Activated CD8-positive, alpha-beta memory T cell treated with anti-CD3 and anti-CD28 coated beads for 4 hours (primary cell): ENCODE results near the gene SCPEP1.

Experiments
- DNase-seq, 2 donors: peaks; one replicate each; pipeline ENCODE4 v3.0.0-alpha.2; 2020; ENCODE audit warnings: low read depth in 2 of 2

Gene SCPEP1

GRCh38 chr17:57001541-57001940, 23.6 kb downstream of the SCPEP1 start:
- no peak for DNase-seq

- no peak for DNase-seq
Measured at GRCh38 chr17:57002904-57003303, 25.0 kb downstream of the SCPEP1 start.

- DNase-seq: no peak
Measured at GRCh38 chr17:57004944-57005579, 27.1 kb downstream of the SCPEP1 start.

- no peak for DNase-seq
Measured at GRCh38 chr17:57006040-57006439, 28.1 kb downstream of the SCPEP1 start.

GRCh38 chr17:57008958-57009357, 31.0 kb downstream of the SCPEP1 start:
- DNase-seq: no peak

- peak; percentile 6 to 21 for DNase-seq
Measured at GRCh38 chr17:57009737-57010445, 32.0 kb downstream of the SCPEP1 start.

GRCh38 chr17:57010487-57010886, 32.6 kb downstream of the SCPEP1 start:
- no peak for DNase-seq

- DNase-seq: no peak
Measured at GRCh38 chr17:57011491-57012015, 33.6 kb downstream of the SCPEP1 start.

GRCh38 chr17:57016071-57016763, 38.3 kb downstream of the SCPEP1 start:
- DNase-seq: no peak

GRCh38 chr17:57016764-57017116, 38.8 kb downstream of the SCPEP1 start:
- no peak for DNase-seq

- DNase-seq: no peak
Measured at GRCh38 chr17:57017625-57018024, 39.7 kb downstream of the SCPEP1 start.

GRCh38 chr17:57020208-57020607, 42.3 kb downstream of the SCPEP1 start:
- no peak for DNase-seq

- no peak for DNase-seq
Measured at GRCh38 chr17:57021226-57021940, 43.5 kb downstream of the SCPEP1 start.

GRCh38 chr17:57025876-57026275, 47.9 kb downstream of the SCPEP1 start:
- no peak for DNase-seq

GRCh38 chr17:57027852-57028251, 49.9 kb downstream of the SCPEP1 start:
- no peak for DNase-seq

GRCh38 chr17:57032343-57032742, 54.4 kb downstream of the SCPEP1 start:
- DNase-seq: no peak

- DNase-seq: no peak
Measured at GRCh38 chr17:57033296-57033695, 55.4 kb downstream of the SCPEP1 start.

- no peak for DNase-seq
Measured at GRCh38 chr17:57034807-57035754, 57.1 kb downstream of the SCPEP1 start.

GRCh38 chr17:57035971-57036481, 58.1 kb downstream of the SCPEP1 start:
- DNase-seq: no peak

GRCh38 chr17:57037411-57037810, 59.5 kb downstream of the SCPEP1 start:
- no peak for DNase-seq

GRCh38 chr17:57038486-57038885, 60.6 kb downstream of the SCPEP1 start:
- no peak for DNase-seq
